Measurements from ENCODE around the gene GABRR2. TPM values are rescaled to one million over a fixed set of nuclear protein-coding genes. Genes with fewer than 3 reads are reported as not detected.
"Not testable (repeated sequence)": the region's sequence is repeated elsewhere in the genome, so short reads cannot be mapped to it uniquely, and the experiment has no call there.

The GABRR2 gene
- total RNA-seq, 3 donors from 2014 or later = 0.19 TPM; not detected in 2

- no peak overlapping the region for H3K4me3 Mint-ChIP-seq
- no peaks in the 10 kb centered on the region for H3K4me1 Mint-ChIP-seq (ENCODE audit: low read depth)
- no peak for ATAC-seq
- H3K36me3 Mint-ChIP-seq (ENCODE audit: insufficient read depth) = peaks cover 8% of the 10 kb centered on the region
- DNase-seq = no peak
- H3K9me3 Mint-ChIP-seq = no peaks in the 10 kb centered on the region
- no peaks in the 10 kb centered on the region for H3K27me3 Mint-ChIP-seq (ENCODE audit: low read depth)
These were observed 3.6 kb downstream of the GABRR2 start for GRCh38 chr6:89311530-89311852.

- DNase-seq (no peak), ATAC-seq (no peak)
- Mint-ChIP-seq H3K4me1 (ENCODE audit: low read depth) (no peaks in the 10 kb centered on the region), H3K4me3 (no peak overlapping the region), H3K9me3 (no peaks in the 10 kb centered on the region), H3K36me3 (ENCODE audit: insufficient read depth) (peaks cover 5% of the 10 kb centered on the region), H3K27me3 (ENCODE audit: low read depth) (no peaks in the 10 kb centered on the region)
These were observed 4.2 kb downstream of the GABRR2 start for GRCh38 chr6:89310929-89311328.

- H3K27me3 Mint-ChIP-seq (ENCODE audit: low read depth) = peaks cover 2% of the 10 kb centered on the region
- H3K9me3 Mint-ChIP-seq = no peaks in the 10 kb centered on the region
- ATAC-seq (no peak), DNase-seq (no peak)
- no peaks in the 10 kb centered on the region for H3K4me1 Mint-ChIP-seq (ENCODE audit: low read depth)
- H3K36me3 Mint-ChIP-seq (ENCODE audit: insufficient read depth) = no peaks in the 10 kb centered on the region
- H3K4me3 Mint-ChIP-seq = no peak overlapping the region
These were observed 6.3 kb downstream of the GABRR2 start for GRCh38 chr6:89308525-89309395.

GRCh38 chr6:89304517-89304916 is 10.6 kb downstream of the GABRR2 start:
- H3K9me3 Mint-ChIP-seq; H3K4me1 Mint-ChIP-seq (ENCODE audit: low read depth); DNase-seq; H3K36me3 Mint-ChIP-seq (ENCODE audit: insufficient read depth); ATAC-seq; H3K4me3 Mint-ChIP-seq; H3K27me3 Mint-ChIP-seq (ENCODE audit: low read depth): not testable (repeated sequence)

- Mint-ChIP-seq H3K36me3 (ENCODE audit: insufficient read depth) (no peaks in the 10 kb centered on the region), H3K4me3 (no peak overlapping the region), H3K9me3 (no peaks in the 10 kb centered on the region), H3K27me3 (ENCODE audit: low read depth) (peaks cover 2% of the 10 kb centered on the region), H3K4me1 (ENCODE audit: low read depth) (peaks cover 18% of the 10 kb centered on the region)
- DNase-seq = no peak
- ATAC-seq = no peak
These were observed 12.2 kb downstream of the GABRR2 start for GRCh38 chr6:89302936-89303335.

GRCh38 chr6:89302195-89302770 is 12.8 kb downstream of the GABRR2 start:
- H3K4me3 Mint-ChIP-seq = no peak overlapping the region
- peaks cover 2% of the 10 kb centered on the region for H3K27me3 Mint-ChIP-seq (ENCODE audit: low read depth)
- no peak for ATAC-seq
- DNase-seq = no peak
- H3K36me3 Mint-ChIP-seq (ENCODE audit: insufficient read depth) = no peaks in the 10 kb centered on the region
- no peaks in the 10 kb centered on the region for H3K9me3 Mint-ChIP-seq
- H3K4me1 Mint-ChIP-seq (ENCODE audit: low read depth) = peaks cover 23% of the 10 kb centered on the region

GRCh38 chr6:89301586-89302194 is 13.4 kb downstream of the GABRR2 start:
- H3K36me3 Mint-ChIP-seq (ENCODE audit: insufficient read depth) = no peaks in the 10 kb centered on the region
- DNase-seq = no peak
- ATAC-seq = no peak
- peaks cover 23% of the 10 kb centered on the region for H3K4me1 Mint-ChIP-seq (ENCODE audit: low read depth)
- peaks cover 2% of the 10 kb centered on the region for H3K27me3 Mint-ChIP-seq (ENCODE audit: low read depth)
- H3K4me3 Mint-ChIP-seq = no peak overlapping the region
- no peaks in the 10 kb centered on the region for H3K9me3 Mint-ChIP-seq

- Mint-ChIP-seq H3K4me3 (no peak overlapping the region), H3K4me1 (ENCODE audit: low read depth) (peaks cover 23% of the 10 kb centered on the region), H3K36me3 (ENCODE audit: insufficient read depth) (no peaks in the 10 kb centered on the region)
These were observed 15.6 kb downstream of the GABRR2 start for GRCh38 chr6:89299466-89299850.

GRCh38 chr6:89298680-89299465 is 16.2 kb downstream of the GABRR2 start:
- Mint-ChIP-seq H3K9me3 (no peaks in the 10 kb centered on the region), H3K36me3 (ENCODE audit: insufficient read depth) (no peaks in the 10 kb centered on the region), H3K4me3 (no peak overlapping the region), H3K27me3 (ENCODE audit: low read depth) (no peaks in the 10 kb centered on the region), H3K4me1 (ENCODE audit: low read depth) (peaks cover 23% of the 10 kb centered on the region)
- DNase-seq (no peak), ATAC-seq (peak; percentile 26 to 59)

More at GRCh38 chr6:89299466-89299850, 15.6 kb downstream of the GABRR2 start:
- no peak for DNase-seq
- H3K9me3 Mint-ChIP-seq = no peaks in the 10 kb centered on the region
- ATAC-seq = no peak
- no peaks in the 10 kb centered on the region for H3K27me3 Mint-ChIP-seq (ENCODE audit: low read depth)

GRCh38 chr6:89297695-89298351 is 17.3 kb downstream of the GABRR2 start:
- peak; percentile 51 for DNase-seq
- Mint-ChIP-seq H3K36me3 (ENCODE audit: insufficient read depth) (no peaks in the 10 kb centered on the region), H3K4me3 (peak overlapping the region; percentile 9), H3K4me1 (ENCODE audit: low read depth) (peaks cover 23% of the 10 kb centered on the region), H3K9me3 (no peaks in the 10 kb centered on the region), H3K27me3 (ENCODE audit: low read depth) (no peaks in the 10 kb centered on the region)
- peak; percentile 63 to 89 for ATAC-seq

- Mint-ChIP-seq H3K27me3 (ENCODE audit: low read depth) (no peaks in the 10 kb centered on the region), H3K4me1 (ENCODE audit: low read depth) (peaks cover 23% of the 10 kb centered on the region), H3K9me3 (no peaks in the 10 kb centered on the region), H3K36me3 (ENCODE audit: insufficient read depth) (no peaks in the 10 kb centered on the region), H3K4me3 (no peak overlapping the region)
- ATAC-seq (no peak), DNase-seq (no peak)
These were observed 19.1 kb downstream of the GABRR2 start for GRCh38 chr6:89295981-89296380.

GRCh38 chr6:89295116-89295515 is 20.0 kb downstream of the GABRR2 start:
- DNase-seq; H3K4me3 Mint-ChIP-seq; ATAC-seq; H3K27me3 Mint-ChIP-seq (ENCODE audit: low read depth); H3K36me3 Mint-ChIP-seq (ENCODE audit: insufficient read depth); H3K9me3 Mint-ChIP-seq: not testable (repeated sequence)
- H3K4me1 Mint-ChIP-seq (ENCODE audit: low read depth) = peaks cover 23% of the 10 kb centered on the region

- Mint-ChIP-seq H3K36me3 (ENCODE audit: insufficient read depth) (no peaks in the 10 kb centered on the region), H3K4me1 (ENCODE audit: low read depth) (no peaks in the 10 kb centered on the region), H3K27me3 (ENCODE audit: low read depth) (no peaks in the 10 kb centered on the region), H3K4me3 (no peak overlapping the region), H3K9me3 (no peaks in the 10 kb centered on the region)
- no peak for DNase-seq
- no peak for ATAC-seq
These were observed 23.8 kb downstream of the GABRR2 start for GRCh38 chr6:89291256-89291819.
